ENCODE data around the gene GDPD4. TPM values are rescaled to one million over a fixed set of nuclear protein-coding genes. Genes with fewer than 3 reads are reported as not detected.

Gene GDPD4
- polyA plus RNA-seq, 2 of the 4 experiments (the other 2 are of a cell fraction): not detected

DNA sequence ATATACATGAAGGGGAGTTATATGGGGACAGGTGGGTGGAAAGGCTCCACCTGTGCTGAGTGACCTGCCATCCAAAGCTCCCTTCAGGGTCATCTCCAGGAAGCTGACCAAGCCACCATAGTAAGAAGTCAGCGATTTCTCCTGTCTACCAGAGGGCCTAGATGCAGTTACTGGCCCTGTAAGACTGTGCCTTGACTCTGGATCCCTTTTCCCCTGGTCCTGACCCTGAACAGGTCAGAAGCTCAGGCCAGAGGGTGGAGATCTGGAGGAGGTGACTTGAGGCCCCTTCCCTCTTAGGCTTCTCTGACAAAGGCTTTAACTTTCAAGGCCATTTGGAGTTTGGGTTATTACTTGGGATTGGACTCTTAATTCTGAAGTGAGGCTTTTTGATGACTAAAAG, 69.7 kb downstream of the GDPD4 start:
- Histone ChIP-seq H3K9me3 (no peaks in the 10 kb centered on the region), H3K27ac (no peak overlapping the region), H3K4me1 (no peaks in the 10 kb centered on the region), H3K4me3 (no peak overlapping the region), H3K4me2 (no peak overlapping the region)
- no peak for ATAC-seq
- POLR2A ChIA-PET: no interaction called here
- FAIRE-seq: no peak
- WGBS (ENCODE audit: missing lambda C conversion rate): 0% methylated on average over 1 of the region's 1 CpG
- DNase-seq (ENCODE audit: low read depth in 1 of 2, low spot score in 1 of 2): no peak
- TF ChIP-seq HOXB5 (CRISPR knock-in tag; IDR thresholded peaks at IDR 0.05): no peak
- TF ChIP-seq RAD21 (conservative IDR thresholded peaks at IDR 0.05 in 1 of 2, IDR thresholded peaks at IDR 0.05 in 1 of 2): no peak
- TF ChIP-seq BHLHE40 (IDR thresholded peaks at IDR 0.05; ENCODE audit: low read depth, low read length): no peak
- TF ChIP-seq EP300 (IDR thresholded peaks at IDR 0.05): no peak
- TF ChIP-seq JUN (IDR thresholded peaks at IDR 0.05): no peak
- TF ChIP-seq EHMT2 (IDR thresholded peaks at IDR 0.05; ENCODE audit: low read depth): no peak
- no peak for TF ChIP-seq ZNF302 (CRISPR knock-in tag; IDR thresholded peaks at IDR 0.05)
- TF ChIP-seq FOSL2 (IDR thresholded peaks at IDR 0.05): no peak
- no peak for TF ChIP-seq FOSL2 (CRISPR knock-in tag; IDR thresholded peaks at IDR 0.05)
- TF ChIP-seq TFCP2L1 (CRISPR knock-in tag; IDR thresholded peaks at IDR 0.05): no peak
- no peak for TF ChIP-seq SREBF2 (IDR thresholded peaks at IDR 0.05)
- no peak for TF ChIP-seq MYC (IDR thresholded peaks at IDR 0.05; ENCODE audit: borderline replicate concordance, low read length)
- no peak for TF ChIP-seq FOSB (CRISPR knock-in tag; IDR thresholded peaks at IDR 0.05)
- TF ChIP-seq POLR2A (IDR thresholded peaks at IDR 0.05; ENCODE audit: low read length): no peak
- TF ChIP-seq MAZ (IDR thresholded peaks at IDR 0.05; ENCODE audit: borderline replicate concordance, low read depth, low read length): no peak
- no peak for TF ChIP-seq RNF2 (IDR thresholded peaks at IDR 0.05; ENCODE audit: borderline replicate concordance, low read depth)
- no peak for TF ChIP-seq NFE2L2 (conservative IDR thresholded peaks at IDR 0.05; ENCODE audit: low read length)
- no peak for TF ChIP-seq RCOR1 (IDR thresholded peaks at IDR 0.05; ENCODE audit: low read depth, low read length)
- TF ChIP-seq, protein P1, sequence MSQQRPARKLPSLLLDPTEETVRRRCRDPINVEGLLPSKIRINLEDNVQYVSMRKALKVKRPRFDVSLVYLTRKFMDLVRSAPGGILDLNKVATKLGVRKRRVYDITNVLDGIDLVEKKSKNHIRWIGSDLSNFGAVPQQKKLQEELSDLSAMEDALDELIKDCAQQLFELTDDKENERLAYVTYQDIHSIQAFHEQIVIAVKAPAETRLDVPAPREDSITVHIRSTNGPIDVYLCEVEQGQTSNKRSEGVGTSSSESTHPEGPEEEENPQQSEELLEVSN (IDR thresholded peaks at IDR 0.05; ENCODE audit: borderline replicate concordance, low read depth): no peak
- TF ChIP-seq MAFK (IDR thresholded peaks at IDR 0.05; ENCODE audit: partially characterized antibody): no peak
- no peak for TF ChIP-seq CHD2 (IDR thresholded peaks at IDR 0.05; ENCODE audit: low read length, partially characterized antibody)
- CTCF ChIA-PET: interaction anchor here (1.3 to 2.2 kb wide), 3 partner anchors 9 to 316 kb away, joined by 3 to 7 read pairs (median 4); no protein-coding TSS in a partner anchor

DNA sequence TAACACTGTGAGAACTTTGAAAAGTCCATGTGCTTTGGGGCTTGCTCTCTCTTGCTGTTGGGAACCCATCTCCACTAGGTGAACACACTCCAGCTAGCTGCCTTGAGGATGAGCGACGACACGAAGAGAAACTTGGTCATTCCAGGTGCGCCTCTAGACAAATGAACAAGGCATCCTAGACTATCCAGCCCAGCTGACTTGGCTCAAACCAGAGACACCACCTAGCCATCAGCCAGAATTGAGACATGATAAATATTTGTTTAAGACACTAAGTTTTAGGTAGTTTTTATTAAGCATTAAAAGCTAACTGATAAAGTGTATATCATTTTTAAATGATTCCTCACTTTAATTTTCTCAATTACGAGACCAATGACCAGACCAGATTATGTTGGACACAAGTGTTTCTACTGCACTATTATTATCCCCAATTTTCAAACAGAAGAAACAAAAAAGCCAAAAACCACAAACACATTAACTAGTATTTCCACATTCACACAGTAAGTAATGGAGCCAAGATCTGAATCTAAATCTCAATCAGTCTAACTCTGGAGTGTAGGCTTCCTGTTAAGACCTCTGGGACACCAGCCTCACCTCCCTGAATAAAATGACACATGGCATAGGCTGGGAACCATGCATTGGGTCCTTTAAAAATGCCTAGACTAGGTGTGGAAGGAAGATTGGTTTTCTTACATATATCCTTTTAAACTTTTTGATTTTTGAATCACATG, 70.4 kb downstream of the GDPD4 start:
- TF ChIP-seq PHF8 (IDR thresholded peaks at IDR 0.05; ENCODE audit: borderline replicate concordance, low read depth) (no peak), CBX2 (IDR thresholded peaks at IDR 0.05; ENCODE audit: borderline replicate concordance, low read depth) (no peak), ZFP36 (IDR thresholded peaks at IDR 0.05; ENCODE audit: borderline replicate concordance, partially characterized antibody) (no peak), NPAS2 (CRISPR knock-in tag; IDR thresholded peaks at IDR 0.05; ENCODE audit: borderline replicate concordance) (no peak), NFE2L2 (conservative IDR thresholded peaks at IDR 0.05; ENCODE audit: low read length) (no peak), ZC3H11A (IDR thresholded peaks at IDR 0.05) (no peak), CBX8 (IDR thresholded peaks at IDR 0.05) (no peak), RFX5 (IDR thresholded peaks at IDR 0.05) (no peak), MYC (IDR thresholded peaks at IDR 0.05; ENCODE audit: borderline replicate concordance, low read length) (no peak), SREBF2 (IDR thresholded peaks at IDR 0.05) (no peak)
- TF ChIP-seq, protein P2, sequence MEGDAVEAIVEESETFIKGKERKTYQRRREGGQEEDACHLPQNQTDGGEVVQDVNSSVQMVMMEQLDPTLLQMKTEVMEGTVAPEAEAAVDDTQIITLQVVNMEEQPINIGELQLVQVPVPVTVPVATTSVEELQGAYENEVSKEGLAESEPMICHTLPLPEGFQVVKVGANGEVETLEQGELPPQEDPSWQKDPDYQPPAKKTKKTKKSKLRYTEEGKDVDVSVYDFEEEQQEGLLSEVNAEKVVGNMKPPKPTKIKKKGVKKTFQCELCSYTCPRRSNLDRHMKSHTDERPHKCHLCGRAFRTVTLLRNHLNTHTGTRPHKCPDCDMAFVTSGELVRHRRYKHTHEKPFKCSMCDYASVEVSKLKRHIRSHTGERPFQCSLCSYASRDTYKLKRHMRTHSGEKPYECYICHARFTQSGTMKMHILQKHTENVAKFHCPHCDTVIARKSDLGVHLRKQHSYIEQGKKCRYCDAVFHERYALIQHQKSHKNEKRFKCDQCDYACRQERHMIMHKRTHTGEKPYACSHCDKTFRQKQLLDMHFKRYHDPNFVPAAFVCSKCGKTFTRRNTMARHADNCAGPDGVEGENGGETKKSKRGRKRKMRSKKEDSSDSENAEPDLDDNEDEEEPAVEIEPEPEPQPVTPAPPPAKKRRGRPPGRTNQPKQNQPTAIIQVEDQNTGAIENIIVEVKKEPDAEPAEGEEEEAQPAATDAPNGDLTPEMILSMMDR (IDR thresholded peaks at IDR 0.05): no peak
- TF ChIP-seq, protein P3, sequence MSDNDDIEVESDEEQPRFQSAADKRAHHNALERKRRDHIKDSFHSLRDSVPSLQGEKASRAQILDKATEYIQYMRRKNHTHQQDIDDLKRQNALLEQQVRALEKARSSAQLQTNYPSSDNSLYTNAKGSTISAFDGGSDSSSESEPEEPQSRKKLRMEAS (IDR thresholded peaks at IDR 0.05): no peak
- TF ChIP-seq, protein P4, sequence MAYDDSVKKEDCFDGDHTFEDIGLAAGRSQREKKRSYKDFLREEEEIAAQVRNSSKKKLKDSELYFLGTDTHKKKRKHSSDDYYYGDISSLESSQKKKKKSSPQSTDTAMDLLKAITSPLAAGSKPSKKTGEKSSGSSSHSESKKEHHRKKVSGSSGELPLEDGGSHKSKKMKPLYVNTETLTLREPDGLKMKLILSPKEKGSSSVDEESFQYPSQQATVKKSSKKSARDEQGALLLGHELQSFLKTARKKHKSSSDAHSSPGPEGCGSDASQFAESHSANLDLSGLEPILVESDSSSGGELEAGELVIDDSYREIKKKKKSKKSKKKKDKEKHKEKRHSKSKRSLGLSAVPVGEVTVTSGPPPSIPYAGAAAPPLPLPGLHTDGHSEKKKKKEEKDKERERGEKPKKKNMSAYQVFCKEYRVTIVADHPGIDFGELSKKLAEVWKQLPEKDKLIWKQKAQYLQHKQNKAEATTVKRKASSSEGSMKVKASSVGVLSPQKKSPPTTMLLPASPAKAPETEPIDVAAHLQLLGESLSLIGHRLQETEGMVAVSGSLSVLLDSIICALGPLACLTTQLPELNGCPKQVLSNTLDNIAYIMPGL (CRISPR knock-in tag; IDR thresholded peaks at IDR 0.05; ENCODE audit: borderline replicate concordance): no peak
- FAIRE-seq (no peak), DNase-seq (ENCODE audit: low read depth in 1 of 2, low spot score in 1 of 2) (no peak), ATAC-seq (no peak)
- CTCF ChIA-PET: interaction anchor here (1.3 to 2.2 kb wide), 3 partner anchors 8 to 317 kb away, joined by 3 to 7 read pairs (median 4); no protein-coding TSS in a partner anchor
- POLR2A ChIA-PET: no interaction called here
- Histone ChIP-seq H3K4me2 (no peak overlapping the region), H3K4me1 (no peaks in the 10 kb centered on the region), H3K27ac (no peak overlapping the region), H3K9me3 (no peaks in the 10 kb centered on the region), H3K4me3 (no peak overlapping the region)
- 91% methylated on average over 5 of the region's 5 CpGs for WGBS (ENCODE audit: missing lambda C conversion rate)
